Posterior vena cava (tissue), 2 donors: ENCODE data around the gene IL17B. TPM values are rescaled to one million over a fixed set of nuclear protein-coding genes. Genes with fewer than 3 reads are reported as not detected.
"Not testable (repeated sequence)": the region's sequence is repeated elsewhere in the genome, so short reads cannot be mapped to it uniquely, and the experiment has no call there.

Experiments
- DNase-seq: peaks from one replicate; pipeline ENCODE4 v3.0.0-alpha.2; 2020; ENCODE audit warnings: low spot score
- intact Hi-C, 2 donors: fragments of 100-400 bp; cut with DNase I; formaldehyde crosslinking; loops; one replicate each; pipeline versions ENCODE4 v1.14.1 to v1.14.2; 2022 to 2023
- total RNA-seq, 2 donors: library from RNA; stranded (reverse); fragmentation: NEBNext Ultra II Directional; extraction: Animal tissue kit (Norgen Biotek cat#: 25700); gene quantifications; one replicate each; pipeline ENCODE4 v1.2.1, GENCODE V29; 2021
- donor health status: DM: yes; HTN: yes; CAD: no.
- donor health status: DM: yes; HTN: yes; CAD: no.

The IL17B gene
- total RNA-seq, 2 donors from 2014 or later = 8.5 to 15.2 TPM

GRCh38 chr5:149405550-149406202, 26.6 kb upstream of the IL17B start:
- intact Hi-C loops = loop anchor here in 1 of 2 donors (5.0 kb wide), 1 partner anchor 33 kb away; no protein-coding TSS in a partner anchor
- DNase-seq = peak; percentile 81

- intact Hi-C loops = loop anchor here in 1 of 2 donors (5.0 kb wide), 1 partner anchor 33 kb away; no protein-coding TSS in a partner anchor
- peak; percentile 75 for DNase-seq
These were observed 25.9 kb upstream of the IL17B start for GRCh38 chr5:149404746-149405549.

GRCh38 chr5:149403923-149404745, 25.0 kb upstream of the IL17B start:
- intact Hi-C loops = loop anchor here in 1 of 2 donors (2.0 kb wide), 1 partner anchor 17 kb away; no protein-coding TSS in a partner anchor
- DNase-seq = peak; percentile 3

GRCh38 chr5:149402291-149402690, 23.2 kb upstream of the IL17B start:
- no peak for DNase-seq
- intact Hi-C loops = loop anchor here in 1 of 2 donors (2.0 kb wide), 1 partner anchor 15 kb away; no protein-coding TSS in a partner anchor

- intact Hi-C loops = no loop called here
- no peak for DNase-seq
These were observed 22.0 kb upstream of the IL17B start for GRCh38 chr5:149401051-149401450.

- intact Hi-C loops = no loop called here
- DNase-seq = peak; percentile 65
These were observed 21.2 kb upstream of the IL17B start for GRCh38 chr5:149400304-149400703.

- intact Hi-C loops = no loop called here
- DNase-seq = no peak
These were observed 20.7 kb upstream of the IL17B start for GRCh38 chr5:149399775-149400174.

GRCh38 chr5:149398747-149399266, 19.7 kb upstream of the IL17B start:
- peak; percentile 40 for DNase-seq
- intact Hi-C loops = not testable (repeated sequence)

- peak; percentile 91 for DNase-seq
- intact Hi-C loops = no loop called here
These were observed 18.4 kb upstream of the IL17B start for GRCh38 chr5:149397530-149397929.

GRCh38 chr5:149394996-149395395, 15.9 kb upstream of the IL17B start:
- intact Hi-C loops, DNase-seq: not testable (repeated sequence)

GRCh38 chr5:149392718-149393117, 13.6 kb upstream of the IL17B start:
- peak; percentile 16 for DNase-seq
- intact Hi-C loops = no loop called here

- DNase-seq = peak; percentile 58
- intact Hi-C loops = no loop called here
These were observed 12.4 kb upstream of the IL17B start for GRCh38 chr5:149391524-149391923.

GRCh38 chr5:149391076-149391475, 12.0 kb upstream of the IL17B start:
- intact Hi-C loops = not testable (repeated sequence)
- DNase-seq = peak; percentile 59

GRCh38 chr5:149389552-149390495, 10.7 kb upstream of the IL17B start:
- intact Hi-C loops = no loop called here
- DNase-seq = peak; percentile 43

GRCh38 chr5:149388498-149389190, 9.6 kb upstream of the IL17B start:
- DNase-seq = peak; percentile 0
- intact Hi-C loops = no loop called here

GRCh38 chr5:149387982-149388381, 8.9 kb upstream of the IL17B start:
- intact Hi-C loops = loop anchor here in 1 of 2 donors (2.0 kb wide), 1 partner anchor 15 kb away; no protein-coding TSS in a partner anchor
- peak; percentile 29 for DNase-seq

GRCh38 chr5:149387081-149387631, 8.1 kb upstream of the IL17B start:
- intact Hi-C loops = loop anchor here in 1 of 2 donors (2.0 kb wide), 1 partner anchor 16 kb away; no protein-coding TSS in a partner anchor
- peak; percentile 79 for DNase-seq
